ENCODE measurements around the gene OPALIN.

The OPALIN gene

GRCh38 chr10:96374639-96374984, 15.8 kb upstream of the OPALIN start:
- no peak for DNase-seq (ENCODE audit: low read depth in 1 of 2, low spot score in 1 of 2)

- DNase-seq (ENCODE audit: low read depth in 1 of 2, low spot score in 1 of 2) = no peak
Observed at GRCh38 chr10:96374004-96374403, 15.2 kb upstream of the OPALIN start.

DNA sequence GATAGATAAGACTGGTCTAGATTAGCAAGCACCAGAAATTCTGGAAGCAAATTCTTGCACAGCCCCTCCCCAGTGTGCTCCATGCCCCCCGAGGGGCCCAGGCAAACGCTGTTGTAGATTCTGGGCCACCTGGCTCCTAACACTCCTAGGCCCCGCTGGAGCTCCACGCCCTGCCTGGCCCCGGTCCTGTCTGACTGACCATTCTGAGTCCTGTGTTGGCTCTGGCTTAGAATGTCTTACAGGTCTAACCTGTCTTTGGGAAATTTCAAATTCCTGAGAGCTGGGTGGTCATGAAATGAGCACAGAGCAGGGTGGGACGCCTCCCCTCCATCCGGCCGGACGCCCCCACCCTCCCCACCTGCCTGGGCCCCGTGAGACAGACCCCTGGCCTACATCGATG, 12.6 kb upstream of the OPALIN start:
- DNase-seq (ENCODE audit: low read depth in 1 of 2, low spot score in 1 of 2) = no peak

DNA sequence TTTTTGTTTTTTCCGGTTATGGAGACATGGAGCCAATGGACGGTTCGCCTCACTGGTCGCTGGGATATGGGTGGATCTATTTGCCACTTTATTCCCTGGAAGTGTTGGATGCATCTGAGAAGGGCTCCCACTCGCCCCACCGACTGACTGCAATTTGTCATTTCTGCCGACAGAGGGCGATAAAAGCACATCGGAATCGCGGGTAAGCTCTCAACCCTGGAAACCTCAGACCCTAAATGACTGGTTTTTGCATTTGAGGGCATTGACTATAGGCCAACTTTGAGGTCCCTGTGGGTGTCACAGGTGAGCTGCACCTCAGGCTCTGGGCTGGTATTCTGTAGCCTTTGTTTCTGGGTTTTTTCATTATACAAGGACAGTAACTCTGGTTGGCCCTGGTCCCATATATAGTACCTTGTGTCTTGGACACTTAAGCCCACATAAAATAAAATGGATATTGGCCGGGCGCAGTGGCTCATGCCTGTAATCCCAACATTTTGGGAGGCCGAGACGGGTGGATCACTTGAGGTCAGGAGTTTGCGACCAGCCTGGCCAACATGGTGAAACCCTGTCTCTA, 11.9 kb upstream of the OPALIN start:
- peak in 1 of 2 donors; percentile 13 for DNase-seq (ENCODE audit: low read depth in 1 of 2, low spot score in 1 of 2)

- DNase-seq (ENCODE audit: low read depth in 1 of 2, low spot score in 1 of 2) = no peak
Observed at GRCh38 chr10:96369890-96370583, 11.2 kb upstream of the OPALIN start.

- DNase-seq (ENCODE audit: low read depth in 1 of 2, low spot score in 1 of 2) = no peak
Observed at GRCh38 chr10:96368971-96369370, 10.2 kb upstream of the OPALIN start.

DNA sequence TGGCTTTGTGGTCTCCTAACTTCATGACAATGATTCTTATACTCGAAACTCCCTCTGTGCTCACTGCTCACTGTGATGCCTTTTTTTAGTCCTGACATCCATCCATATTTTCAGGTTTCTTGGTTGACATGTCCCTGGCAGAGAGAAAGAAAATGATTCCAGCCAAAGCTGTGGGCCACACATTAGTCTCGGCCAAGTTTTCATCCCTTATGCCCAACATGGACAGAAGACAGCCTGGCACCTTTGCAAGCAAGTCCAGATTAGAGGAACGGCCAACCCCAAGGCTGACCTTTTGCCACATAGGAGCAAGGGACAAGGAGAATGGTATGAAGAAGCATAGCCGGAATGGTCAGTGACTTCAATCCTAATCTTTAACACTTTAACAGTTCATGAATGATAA, 8.7 kb upstream of the OPALIN start:
- DNase-seq (ENCODE audit: low read depth in 1 of 2, low spot score in 1 of 2) = no peak

DNA sequence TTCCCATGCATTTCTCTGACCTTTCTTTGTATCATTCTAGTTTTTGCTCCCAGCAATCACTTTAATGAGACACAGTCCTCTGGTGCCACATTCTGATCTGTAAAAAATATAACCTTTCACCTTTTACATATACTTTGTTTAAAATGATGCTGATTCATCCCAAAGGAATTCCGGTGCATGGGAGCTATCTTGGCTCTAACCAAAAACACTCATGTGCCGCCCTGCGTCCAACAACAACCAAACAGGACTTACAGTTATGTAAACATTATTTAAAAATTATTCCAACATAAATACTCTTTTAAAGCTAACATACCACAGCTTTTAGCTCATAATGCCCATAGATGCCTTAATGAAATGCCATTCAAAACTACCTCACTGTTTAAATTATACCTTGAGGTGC, 7.7 kb upstream of the OPALIN start:
- no peak for DNase-seq (ENCODE audit: low read depth in 1 of 2, low spot score in 1 of 2)

GRCh38 chr10:96365571-96365970, 6.8 kb upstream of the OPALIN start:
- no peak for DNase-seq (ENCODE audit: low read depth in 1 of 2, low spot score in 1 of 2)

- no peak for DNase-seq (ENCODE audit: low read depth in 1 of 2, low spot score in 1 of 2)
Observed at GRCh38 chr10:96360766-96361165, 2.0 kb upstream of the OPALIN start.

GRCh38 chr10:96360331-96360730, 1.5 kb upstream of the OPALIN start:
- no peak for DNase-seq (ENCODE audit: low read depth in 1 of 2, low spot score in 1 of 2)

DNA sequence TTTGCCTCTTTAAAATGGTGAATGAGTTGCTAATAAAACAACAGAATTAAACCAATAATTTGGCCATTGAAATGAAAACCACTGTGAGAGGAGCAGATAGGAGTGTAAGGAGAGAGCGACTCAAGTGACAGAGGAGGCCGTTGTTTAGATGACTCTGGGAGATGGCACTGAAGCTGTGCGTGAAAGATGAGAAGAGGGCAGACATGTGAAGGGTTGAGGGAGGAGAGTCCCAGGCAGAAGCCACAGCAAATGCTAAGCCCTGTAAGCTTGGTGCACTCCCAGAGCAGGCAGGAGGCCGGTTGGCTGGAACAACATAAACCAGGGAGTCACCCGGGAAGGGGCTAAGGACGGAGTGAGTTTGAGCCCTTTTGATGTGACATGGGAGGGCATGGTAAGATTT, 814 bp upstream of the OPALIN start:
- DNase-seq (ENCODE audit: low read depth in 1 of 2, low spot score in 1 of 2) = no peak

DNA sequence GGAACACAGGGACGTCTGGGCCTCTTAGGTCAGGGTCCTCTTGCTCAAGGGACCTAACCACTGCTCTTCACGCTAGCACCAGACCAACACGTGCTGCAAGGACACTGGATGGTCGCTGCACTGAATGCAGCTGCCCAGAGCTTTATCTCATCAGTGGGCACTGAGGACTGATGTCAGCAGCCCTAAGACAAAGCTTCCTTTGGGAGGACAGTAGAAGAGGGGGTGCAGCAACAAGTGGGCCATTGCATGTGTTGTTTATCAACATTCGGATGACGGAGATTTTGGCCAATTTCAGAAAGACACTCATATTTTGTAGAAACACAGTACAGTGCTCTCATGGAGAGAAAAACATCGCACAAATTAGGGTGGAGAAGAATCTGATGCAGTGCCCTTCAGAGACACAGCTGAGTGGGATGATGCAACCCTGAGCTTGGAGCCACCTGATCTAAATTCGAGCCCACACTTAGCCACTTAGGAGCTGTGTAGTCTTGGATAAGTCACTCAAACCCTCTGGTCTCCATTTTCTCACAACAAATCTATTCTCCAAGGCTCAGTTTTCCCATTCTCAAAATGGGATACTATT, 1.7 kb downstream of the OPALIN start:
- no peak for DNase-seq (ENCODE audit: low read depth in 1 of 2, low spot score in 1 of 2)

DNA sequence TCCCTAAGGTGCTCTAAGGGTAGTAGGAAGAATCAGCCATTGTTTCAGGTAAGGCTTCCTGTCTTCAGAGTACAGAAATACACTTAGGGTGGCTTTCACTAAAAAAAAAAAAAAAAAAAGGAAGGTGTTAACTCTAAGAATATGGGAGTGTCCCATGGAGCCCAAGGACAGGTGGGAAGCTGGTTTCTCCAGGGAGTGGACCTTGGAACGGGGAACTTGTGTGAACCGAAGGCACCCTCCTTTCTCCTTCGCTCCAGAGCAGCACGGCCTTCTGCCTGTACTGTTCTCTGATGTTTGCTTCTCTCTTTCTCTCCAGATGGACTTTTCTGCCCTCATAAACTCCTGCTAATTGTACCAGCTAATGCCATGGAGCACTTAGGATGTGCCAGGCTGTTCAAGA, 6.2 kb downstream of the OPALIN start:
- no peak for DNase-seq (ENCODE audit: low read depth in 1 of 2, low spot score in 1 of 2)

DNA sequence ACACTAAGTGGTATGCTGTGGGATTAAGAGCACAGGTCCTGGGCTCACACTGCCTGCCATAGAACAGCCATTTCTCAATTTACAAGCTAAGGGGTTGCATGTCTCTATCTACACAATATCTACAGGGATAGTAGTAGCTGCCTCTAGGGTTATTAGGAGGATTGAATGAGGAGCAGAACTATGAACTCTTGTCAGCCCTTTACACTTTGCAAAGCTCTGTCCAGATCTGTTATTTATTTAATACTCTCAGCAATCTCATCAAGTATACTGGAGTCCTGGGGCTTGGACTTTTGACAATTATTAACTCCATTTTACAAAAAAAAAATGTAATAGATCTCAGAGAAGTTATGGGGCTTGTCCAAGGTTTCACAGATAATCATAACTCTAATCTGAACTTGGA, 6.8 kb downstream of the OPALIN start:
- DNase-seq (ENCODE audit: low read depth in 1 of 2, low spot score in 1 of 2) = no peak

DNA sequence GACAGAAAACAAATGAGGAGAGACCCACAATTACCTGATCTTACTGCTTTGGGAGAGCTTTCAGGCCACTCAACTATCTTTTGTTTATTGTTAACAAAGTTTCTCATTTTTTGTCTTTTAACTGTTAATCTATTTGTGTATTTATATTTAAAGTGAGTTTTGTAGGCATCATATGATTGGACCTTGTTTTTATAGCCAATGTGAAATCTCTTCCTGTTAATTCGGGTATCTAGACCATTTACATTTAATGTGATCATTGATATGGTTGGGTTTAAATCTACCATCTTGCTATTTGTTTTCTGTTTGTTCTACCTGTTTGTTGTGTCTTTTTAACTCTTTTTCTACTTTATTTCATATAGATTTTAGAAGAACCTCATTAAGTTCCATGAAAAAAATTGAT, 12.5 kb downstream of the OPALIN start:
- DNase-seq (ENCODE audit: low read depth in 1 of 2, low spot score in 1 of 2) = no peak

GRCh38 chr10:96345222-96345621, 13.6 kb downstream of the OPALIN start:
- DNase-seq (ENCODE audit: low read depth in 1 of 2, low spot score in 1 of 2) = no peak

DNA sequence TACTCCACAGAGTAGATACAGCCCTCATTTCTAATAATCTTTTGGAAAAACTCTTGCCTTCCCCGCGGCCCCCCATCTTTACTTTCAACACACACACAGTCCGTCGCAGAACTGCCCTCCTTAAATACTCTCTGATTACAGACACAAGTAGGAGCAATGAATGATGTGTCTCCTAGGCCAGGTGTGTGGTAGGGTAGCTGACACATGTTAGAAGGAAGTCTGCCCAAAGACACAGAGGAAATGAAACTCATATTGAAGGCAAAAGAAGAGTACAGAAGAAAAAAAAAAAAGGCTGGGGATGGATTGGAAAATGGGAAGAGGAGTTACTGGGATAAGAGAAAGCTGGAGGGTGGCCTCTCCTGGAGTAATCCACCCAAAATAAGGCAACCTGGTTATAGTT, 14.6 kb downstream of the OPALIN start:
- no peak for DNase-seq (ENCODE audit: low read depth in 1 of 2, low spot score in 1 of 2)

DNA sequence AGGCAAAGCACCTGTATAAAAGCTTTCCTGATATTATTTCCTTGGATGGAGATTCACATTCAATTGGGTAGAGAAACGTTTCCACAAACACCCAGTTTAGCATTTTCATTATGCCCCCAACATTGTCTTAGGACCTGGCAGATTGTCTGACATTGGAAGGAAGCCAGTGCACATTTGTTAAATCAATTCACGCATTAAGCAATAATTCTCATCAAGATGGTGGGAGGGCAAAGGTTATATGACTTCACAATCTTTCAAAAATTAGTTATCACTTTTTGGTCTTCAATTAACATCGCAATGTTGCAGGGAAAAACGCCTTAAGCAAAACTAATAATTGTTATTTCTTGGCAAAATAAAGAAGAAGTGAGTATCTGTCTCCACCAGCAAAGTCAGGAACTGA, 16.4 kb downstream of the OPALIN start:
- no peak for DNase-seq (ENCODE audit: low read depth in 1 of 2, low spot score in 1 of 2)

- no peak for DNase-seq (ENCODE audit: low read depth in 1 of 2, low spot score in 1 of 2)
Observed at GRCh38 chr10:96341219-96342182, 17.3 kb downstream of the OPALIN start.

DNA sequence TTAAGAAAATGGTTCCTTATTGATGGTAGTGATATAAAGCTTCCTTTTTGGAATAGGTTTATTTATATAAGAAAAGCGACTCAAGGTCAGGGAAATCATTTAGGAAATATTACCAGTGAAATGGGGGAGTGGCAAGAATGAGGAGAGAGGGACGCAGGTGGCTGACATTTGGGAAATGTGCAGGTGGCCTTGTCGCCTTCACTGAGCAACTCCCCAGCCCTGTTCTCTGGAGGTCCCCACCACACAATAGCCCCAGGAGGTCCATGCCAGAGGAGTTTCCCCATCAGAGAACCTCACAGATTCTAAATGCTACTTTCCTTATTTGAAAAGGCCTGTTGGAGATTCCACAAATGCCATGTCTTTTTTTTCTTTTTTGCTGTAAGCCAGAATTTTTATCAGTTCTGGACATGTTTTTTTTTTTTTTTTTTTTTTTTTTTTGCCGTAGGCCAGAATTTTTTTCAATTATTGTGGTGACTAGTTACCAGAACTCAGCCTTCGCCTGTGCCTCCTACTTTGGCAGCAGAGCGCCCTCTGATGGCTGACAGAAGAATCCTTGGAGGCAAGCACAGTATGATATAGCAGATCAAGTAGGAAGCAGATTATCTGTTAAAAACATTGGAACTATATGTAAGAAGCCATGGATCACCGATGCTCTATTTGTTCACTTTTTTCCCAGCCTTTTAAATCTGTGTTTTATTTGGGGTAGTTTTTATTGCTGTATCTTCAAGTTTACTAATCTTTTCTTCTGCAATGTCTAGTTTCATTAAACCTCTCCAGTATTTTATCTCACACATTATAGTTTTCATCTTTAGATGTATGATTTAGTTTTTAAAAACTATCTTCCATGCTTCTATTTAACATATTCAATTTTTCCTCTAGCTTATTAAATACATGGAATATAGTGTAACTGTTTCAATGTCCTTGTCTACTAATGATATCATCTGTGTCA, 18.6 kb downstream of the OPALIN start:
- DNase-seq (ENCODE audit: low read depth in 1 of 2, low spot score in 1 of 2) = peak in 1 of 2 donors; percentile 18

Data from stimulated activated CD4-positive, alpha-beta T cell treated with anti-CD3 and anti-CD28 coated beads, Interleukin-15, amount 100 ng/mL, for 1 hour (primary cell).